MM.1S (cell line): ENCODE data around the gene TAAR9.

Experiments used
- DNase-seq: peaks from one replicate; pipeline ENCODE4 v3.0.0-alpha.2; 2015
- H2AFZ ChIP-seq: fragments of 300-600 bp; sonication (generic); 2 replicates; pipeline ENCODE4 v1.6.0; 2016; ENCODE audit warnings: antibody characterized with exemption, low read length
- H3F3A ChIP-seq: fragments of 300-600 bp; sonication (generic); 2 replicates; pipeline ENCODE4 v1.6.1; 2016; ENCODE audit warnings: mild to moderate bottlenecking, antibody characterized with exemption, low read length, moderate library complexity, mixed read lengths; ENCODE audit not compliant: insufficient read depth
- H3K27ac ChIP-seq: fragments of 300-600 bp; sonication (generic); 2 replicates; pipeline ENCODE4 v1.5.1; 2016; ENCODE audit warnings: mild to moderate bottlenecking, low read length
- H3K27me3 ChIP-seq: fragments of 300-600 bp; sonication (generic); replicated peaks from 2 replicates; pipeline ENCODE4 v1.6.0; 2016; ENCODE audit warnings: low read length; ENCODE audit not compliant: insufficient read depth
- H3K36me3 ChIP-seq: fragments of 300-600 bp; sonication (generic); replicated peaks from 2 replicates; pipeline ENCODE4 v1.6.1; 2016; ENCODE audit warnings: mild to moderate bottlenecking, low read length, mixed read lengths; ENCODE audit not compliant: insufficient read depth
- H3K4me1 ChIP-seq: fragments of 300-600 bp; sonication (generic); 2 replicates; pipeline ENCODE4 v1.6.1; 2016; ENCODE audit warnings: low read length, mixed read lengths
- H3K4me2 ChIP-seq: fragments of 300-600 bp; sonication (generic); 2 replicates; pipeline ENCODE4 v1.6.0; 2016; ENCODE audit warnings: low read depth, low read length
- H3K4me3 ChIP-seq: fragments of 300-600 bp; sonication (generic); 2 replicates; pipeline ENCODE4 v1.5.1; 2016; ENCODE audit warnings: low read length, mixed read lengths
- H3K79me2 ChIP-seq: fragments of 300-600 bp; sonication (generic); 2 replicates; pipeline ENCODE4 v1.6.1; 2016; ENCODE audit warnings: mixed run types, low read length, mixed read lengths
- H3K9ac ChIP-seq: fragments of 300-600 bp; sonication (generic); 2 replicates; pipeline ENCODE4 v1.6.1; 2016; ENCODE audit warnings: low read length, mixed read lengths
- H3K9me2 ChIP-seq: fragments of 300-600 bp; sonication (generic); replicated peaks from 2 replicates; pipeline ENCODE4 v1.6.1; 2016; ENCODE audit warnings: mild to moderate bottlenecking, low read length, mixed read lengths; ENCODE audit not compliant: insufficient read depth
- H3K9me3 ChIP-seq: fragments of 300-600 bp; sonication (generic); replicated peaks from 2 replicates; pipeline ENCODE4 v1.6.1; 2016; ENCODE audit warnings: mild to moderate bottlenecking, low read length, mixed read lengths; ENCODE audit not compliant: insufficient read depth
- H4K20me1 ChIP-seq: fragments of 300-600 bp; sonication (generic); 2 replicates; pipeline ENCODE4 v1.6.1; 2016; ENCODE audit warnings: mild to moderate bottlenecking, low read length, moderate library complexity, mixed read lengths; ENCODE audit not compliant: insufficient read depth
- CTCF ChIP-seq: fragments of 300-600 bp; sonication (generic); IDR thresholded peaks from 2 replicates; pipeline ENCODE4 v1.5.1; 2016; ENCODE audit warnings: antibody characterized with exemption, low read length, mixed read lengths
- EZH2 ChIP-seq: fragments of 300-600 bp; sonication (generic); optimal IDR thresholded peaks from 2 replicates; pipeline ENCODE3; 2017; ENCODE audit warnings: low read depth, mild to moderate bottlenecking, antibody characterized with exemption, low read length, mixed read lengths
- EZH2phosphoT487 ChIP-seq: fragments of 300-600 bp; sonication (generic); IDR thresholded peaks from 2 replicates; pipeline ENCODE4 v1.6.1; 2018; ENCODE audit warnings: antibody characterized with exemption, low read length

Gene TAAR9

GRCh38 chr6:132571774-132572173, 33.7 kb downstream of the TAAR9 start:
- Histone ChIP-seq H3K9ac (no peak overlapping the region), H4K20me1 (no peaks in the 10 kb centered on the region), H3K27ac (no peak overlapping the region), H3K27me3 (no peaks in the 10 kb centered on the region), H3K4me3 (no peak overlapping the region), H3K36me3 (no peaks in the 10 kb centered on the region), H3K79me2 (no peaks in the 10 kb centered on the region), H3K9me3 (no peaks in the 10 kb centered on the region), H3F3A (no peaks in the 10 kb centered on the region), H3K9me2 (no peaks in the 10 kb centered on the region), H3K4me2 (no peak overlapping the region), H3K4me1 (no peaks in the 10 kb centered on the region), H2AFZ (no peak overlapping the region)
- TF ChIP-seq EZH2phosphoT487 (no peak), CTCF (no peak), EZH2 (no peak)
- no peak for DNase-seq

GRCh38 chr6:132584698-132585097, 46.6 kb downstream of the TAAR9 start:
- Histone ChIP-seq H3K27me3 (no peaks in the 10 kb centered on the region), H3F3A (no peaks in the 10 kb centered on the region), H3K4me1 (no peaks in the 10 kb centered on the region), H4K20me1 (no peaks in the 10 kb centered on the region), H3K4me2 (no peak overlapping the region), H2AFZ (no peak overlapping the region), H3K4me3 (no peak overlapping the region), H3K79me2 (no peaks in the 10 kb centered on the region), H3K36me3 (no peaks in the 10 kb centered on the region), H3K9me3 (no peaks in the 10 kb centered on the region), H3K9me2 (no peaks in the 10 kb centered on the region), H3K27ac (no peak overlapping the region), H3K9ac (no peak overlapping the region)
- DNase-seq, result no peak
- TF ChIP-seq EZH2, result no peak
- TF ChIP-seq CTCF, result no peak
- no peak for TF ChIP-seq EZH2phosphoT487

GRCh38 chr6:132587424-132587823, 49.3 kb downstream of the TAAR9 start:
- no peak for DNase-seq
- Histone ChIP-seq H4K20me1 (no peaks in the 10 kb centered on the region), H3F3A (no peaks in the 10 kb centered on the region), H3K4me2 (no peak overlapping the region), H3K4me3 (no peak overlapping the region), H3K9ac (no peak overlapping the region), H3K27ac (no peak overlapping the region), H3K9me3 (no peaks in the 10 kb centered on the region), H3K36me3 (no peaks in the 10 kb centered on the region), H2AFZ (no peak overlapping the region), H3K79me2 (no peaks in the 10 kb centered on the region), H3K4me1 (no peaks in the 10 kb centered on the region), H3K9me2 (no peaks in the 10 kb centered on the region), H3K27me3 (no peaks in the 10 kb centered on the region)
- TF ChIP-seq CTCF (no peak), EZH2 (no peak), EZH2phosphoT487 (no peak)
